ENCODE data around the gene SLC1A6. TPM values are rescaled to one million over a fixed set of nuclear protein-coding genes. Genes with fewer than 3 reads are reported as not detected.

SLC1A6 gene
- total RNA-seq, 1 experiment from 2014 or later, result 2.9 TPM

GRCh38 chr19:14906711-14907110, 73.0 kb downstream of the SLC1A6 start:
- DNase-seq, result peak in 1 of 2 experiments; percentile 73
- BruUV-seq (replicated peaks), result no TSS peak
- intact Hi-C loops (cut with micrococcal nuclease; ENCODE audit: unreplicated experiment), result no loop called here
- Histone ChIP-seq H3K36me3 (ENCODE audit: low read depth) (no peaks in the 10 kb centered on the region), H3K4me3 (no peak overlapping the region), H3K9me3 (ENCODE audit: insufficient read depth, low read depth) (no peaks in the 10 kb centered on the region), H3K27me3 (ENCODE audit: insufficient read depth, low read depth) (no peaks in the 10 kb centered on the region), H3K4me2 (no peak overlapping the region), H3K9me2 (ENCODE audit: insufficient read depth) (no peaks in the 10 kb centered on the region), H3K79me2 (ENCODE audit: low read depth) (no peaks in the 10 kb centered on the region), H3K27ac (no peak overlapping the region), H2AFZ (no peak overlapping the region), H3K4me1 (replicated peaks; ENCODE audit: insufficient read depth) (peaks cover 7% of the 10 kb centered on the region; the same call in 1 of the 2 replicates), H3F3A (ENCODE audit: insufficient read depth, low read depth) (no peaks in the 10 kb centered on the region), H4K20me1 (ENCODE audit: insufficient read depth) (no peaks in the 10 kb centered on the region)
- ChIA-PET POLR2A (ENCODE audit: unreplicated experiment) (no interaction called here), CTCF (no interaction called here)
- TF ChIP-seq EZH2 (IDR thresholded peaks at IDR 0.05; ENCODE audit: low read depth), result no peak
- TF ChIP-seq, protein P1, sequence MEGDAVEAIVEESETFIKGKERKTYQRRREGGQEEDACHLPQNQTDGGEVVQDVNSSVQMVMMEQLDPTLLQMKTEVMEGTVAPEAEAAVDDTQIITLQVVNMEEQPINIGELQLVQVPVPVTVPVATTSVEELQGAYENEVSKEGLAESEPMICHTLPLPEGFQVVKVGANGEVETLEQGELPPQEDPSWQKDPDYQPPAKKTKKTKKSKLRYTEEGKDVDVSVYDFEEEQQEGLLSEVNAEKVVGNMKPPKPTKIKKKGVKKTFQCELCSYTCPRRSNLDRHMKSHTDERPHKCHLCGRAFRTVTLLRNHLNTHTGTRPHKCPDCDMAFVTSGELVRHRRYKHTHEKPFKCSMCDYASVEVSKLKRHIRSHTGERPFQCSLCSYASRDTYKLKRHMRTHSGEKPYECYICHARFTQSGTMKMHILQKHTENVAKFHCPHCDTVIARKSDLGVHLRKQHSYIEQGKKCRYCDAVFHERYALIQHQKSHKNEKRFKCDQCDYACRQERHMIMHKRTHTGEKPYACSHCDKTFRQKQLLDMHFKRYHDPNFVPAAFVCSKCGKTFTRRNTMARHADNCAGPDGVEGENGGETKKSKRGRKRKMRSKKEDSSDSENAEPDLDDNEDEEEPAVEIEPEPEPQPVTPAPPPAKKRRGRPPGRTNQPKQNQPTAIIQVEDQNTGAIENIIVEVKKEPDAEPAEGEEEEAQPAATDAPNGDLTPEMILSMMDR (conservative IDR thresholded peaks at IDR 0.05), result no peak

DNA sequence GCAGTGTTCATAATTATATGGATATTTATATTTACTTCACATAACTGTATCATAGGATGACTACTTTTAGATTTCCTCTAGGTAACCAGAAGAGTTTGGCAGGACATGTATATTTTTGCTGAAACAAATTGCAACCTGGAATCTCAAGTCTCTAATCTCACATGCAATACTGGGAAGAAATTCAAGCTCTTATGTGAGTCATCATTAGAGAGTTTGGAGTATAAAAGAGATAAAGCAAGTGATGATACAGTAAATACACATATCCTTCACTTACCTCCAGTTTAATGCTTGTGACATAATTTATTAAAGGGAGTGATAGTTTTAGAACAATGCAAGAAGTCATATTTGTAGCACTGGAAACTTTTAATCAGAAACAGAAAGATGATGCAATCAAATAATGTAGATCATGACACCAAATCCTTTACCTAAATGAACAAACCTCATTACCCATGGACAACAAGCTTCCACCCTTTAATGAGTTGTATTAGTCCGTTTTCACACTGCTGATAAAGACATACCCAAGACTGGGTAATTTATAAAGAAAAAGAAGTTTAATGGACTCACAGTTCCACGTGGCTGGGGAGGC, 77.9 kb downstream of the SLC1A6 start:
- Histone ChIP-seq H3K27ac (peak overlapping the region; percentile 10; the same call in 1 of the 2 replicates), H2AFZ (no peak overlapping the region), H3F3A (ENCODE audit: insufficient read depth, low read depth) (0 out of 2 replicates have a peak, but pooled peaks cover 5% of the 10 kb centered on the region), H3K4me3 (no peak overlapping the region), H3K27me3 (ENCODE audit: insufficient read depth, low read depth) (no peaks in the 10 kb centered on the region), H3K4me1 (replicated peaks; ENCODE audit: insufficient read depth) (peaks cover 9% of the 10 kb centered on the region), H3K79me2 (ENCODE audit: low read depth) (no peaks in the 10 kb centered on the region), H3K36me3 (ENCODE audit: low read depth) (no peaks in the 10 kb centered on the region), H3K9me2 (ENCODE audit: insufficient read depth) (no peaks in the 10 kb centered on the region), H4K20me1 (ENCODE audit: insufficient read depth) (no peaks in the 10 kb centered on the region), H3K9me3 (ENCODE audit: insufficient read depth, low read depth) (no peaks in the 10 kb centered on the region), H3K4me2 (no peak overlapping the region; the same call in 1 of the 2 replicates)
- DNase-seq, result peak in 1 of 2 experiments; percentile 64
- intact Hi-C loops (cut with micrococcal nuclease; ENCODE audit: unreplicated experiment), result no loop called here
- BruUV-seq (replicated peaks), result no TSS peak
- CTCF ChIA-PET, result no interaction called here
- POLR2A ChIA-PET (ENCODE audit: unreplicated experiment), result no interaction called here
- TF ChIP-seq EZH2 (IDR thresholded peaks at IDR 0.05; ENCODE audit: low read depth), result no peak
- TF ChIP-seq, protein P1 (conservative IDR thresholded peaks at IDR 0.05), result no peak

Other genes with a start within 250 kb of the SLC1A6 start
- gene ADGRE2, start 201.3 kb downstream of the SLC1A6 start, total RNA-seq (2021), result 0.25 and 0.26 TPM in 2 replicates
- not detected in 2 replicates for gene OR7A5, start 144.7 kb downstream of the SLC1A6 start, total RNA-seq (2021)
- gene OR7C1, start 144.7 kb downstream of the SLC1A6 start, total RNA-seq (2021), result not detected in 2 replicates
- gene OR7A10, start 130.9 kb downstream of the SLC1A6 start, total RNA-seq (2021), result not detected in 2 replicates
- gene OR7A17, start 93.7 kb downstream of the SLC1A6 start, total RNA-seq (2021), result not detected in 2 replicates
- not detected in 2 replicates for gene OR7C2, start 38.4 kb downstream of the SLC1A6 start, total RNA-seq (2021)
- gene CASP14, start 69.6 kb upstream of the SLC1A6 start, total RNA-seq (2021), result 0.58 and 1.9 TPM in 2 replicates
- not detected in 2 replicates for gene OR1I1, start 102.3 kb upstream of the SLC1A6 start, total RNA-seq (2021)
- gene SYDE1, start 127.5 kb upstream of the SLC1A6 start, total RNA-seq (2021), result 2.7 and 4.1 TPM in 2 replicates
- 115 and 143 TPM in 2 replicates for gene NOTCH3, start 221.1 kb upstream of the SLC1A6 start, total RNA-seq (2021)

All from PC-9 (cell line).